GM04503 (cell line): ENCODE results near the gene USP43.
"Not testable (repeated sequence)": the region's sequence is repeated elsewhere in the genome, so short reads cannot be mapped to it uniquely, and the experiment has no call there.

Experiments used
- DNase-seq: peaks from one replicate; pipeline ENCODE4 v3.0.0-alpha.2; 2012; ENCODE audit warnings: low read depth

USP43 gene

GRCh38 chr17:9658593-9659211 is 13.4 kb downstream of the USP43 start:
- DNase-seq, result peak; percentile 62

GRCh38 chr17:9661027-9661426 is 15.7 kb downstream of the USP43 start:
- DNase-seq, result no peak

- DNase-seq, result not testable (repeated sequence)
Observed at GRCh38 chr17:9663511-9663910, 18.2 kb downstream of the USP43 start.

- no peak for DNase-seq
Observed at GRCh38 chr17:9666461-9667050, 21.2 kb downstream of the USP43 start.

GRCh38 chr17:9668517-9668916 is 23.2 kb downstream of the USP43 start:
- DNase-seq, result no peak

GRCh38 chr17:9669551-9670008 is 24.3 kb downstream of the USP43 start:
- DNase-seq, result no peak

- no peak for DNase-seq
Observed at GRCh38 chr17:9670596-9670995, 25.3 kb downstream of the USP43 start.

GRCh38 chr17:9671559-9671958 is 26.2 kb downstream of the USP43 start:
- DNase-seq, result no peak

- peak; percentile 11 for DNase-seq
Observed at GRCh38 chr17:9672266-9672665, 26.9 kb downstream of the USP43 start.

GRCh38 chr17:9672691-9673090 is 27.4 kb downstream of the USP43 start:
- DNase-seq, result no peak

- no peak for DNase-seq
Observed at GRCh38 chr17:9676084-9676483, 30.8 kb downstream of the USP43 start.

- peak; percentile 13 for DNase-seq
Observed at GRCh38 chr17:9676820-9677310, 31.5 kb downstream of the USP43 start.

- DNase-seq, result no peak
Observed at GRCh38 chr17:9677411-9677810, 32.1 kb downstream of the USP43 start.

GRCh38 chr17:9677896-9678295 is 32.6 kb downstream of the USP43 start:
- DNase-seq, result no peak

- DNase-seq, result no peak
Observed at GRCh38 chr17:9684955-9685621, 39.8 kb downstream of the USP43 start.

- no peak for DNase-seq
Observed at GRCh38 chr17:9693755-9694154, 48.4 kb downstream of the USP43 start.

GRCh38 chr17:9696279-9697044 is 51.1 kb downstream of the USP43 start:
- no peak for DNase-seq

- no peak for DNase-seq
Observed at GRCh38 chr17:9700136-9700535, 54.8 kb downstream of the USP43 start.

- no peak for DNase-seq
Observed at GRCh38 chr17:9700754-9701476, 55.6 kb downstream of the USP43 start.

GRCh38 chr17:9702482-9702881 is 57.2 kb downstream of the USP43 start:
- DNase-seq, result no peak

GRCh38 chr17:9702914-9703780 is 57.8 kb downstream of the USP43 start:
- no peak for DNase-seq
